Measurements from ENCODE around the gene S1PR3. TPM values are rescaled to one million over a fixed set of nuclear protein-coding genes. Genes with fewer than 3 reads are reported as not detected.

S1PR3 gene
- total RNA-seq, 2 donors from 2014 or later, result 0.05 to 1.7 TPM

- peaks cover 7% of the 10 kb centered on the region for H3K27me3 Mint-ChIP-seq
- no peaks in the 10 kb centered on the region for H3K4me1 Mint-ChIP-seq
- no peaks in the 10 kb centered on the region for H3K36me3 Mint-ChIP-seq (ENCODE audit: low read depth)
- H3K27ac Mint-ChIP-seq, result no peak overlapping the region
- no peak for ATAC-seq
- DNase-seq, result no peak
- H3K9me3 ChIP-seq (ENCODE audit: control insufficient read depth, low read length, poor library complexity, severe bottlenecking), result no peaks in the 10 kb centered on the region
- no peak overlapping the region for H3K4me3 Mint-ChIP-seq
These were observed 16.6 kb upstream of the S1PR3 start for GRCh38 chr9:88974641-88975040.

GRCh38 chr9:88975966-88976889 lies 15.0 kb upstream of the S1PR3 start:
- no peaks in the 10 kb centered on the region for H3K9me3 ChIP-seq (ENCODE audit: control insufficient read depth, low read length, poor library complexity, severe bottlenecking)
- H3K4me1 Mint-ChIP-seq, result no peaks in the 10 kb centered on the region
- H3K27ac Mint-ChIP-seq, result no peak overlapping the region
- no peaks in the 10 kb centered on the region for H3K36me3 Mint-ChIP-seq (ENCODE audit: low read depth)
- DNase-seq, result no peak
- H3K4me3 Mint-ChIP-seq, result no peak overlapping the region
- H3K27me3 Mint-ChIP-seq, result peaks cover 6% of the 10 kb centered on the region
- no peak for ATAC-seq

- H3K9me3 ChIP-seq (ENCODE audit: control insufficient read depth, low read length, poor library complexity, severe bottlenecking), result no peaks in the 10 kb centered on the region
- no peaks in the 10 kb centered on the region for H3K4me1 Mint-ChIP-seq
These were observed 14.4 kb upstream of the S1PR3 start for GRCh38 chr9:88976890-88977257.

GRCh38 chr9:88978034-88978433 lies 13.2 kb upstream of the S1PR3 start:
- Mint-ChIP-seq H3K36me3 (ENCODE audit: low read depth) (no peaks in the 10 kb centered on the region), H3K4me3 (no peak overlapping the region), H3K4me1 (no peaks in the 10 kb centered on the region), H3K27me3 (peaks cover 6% of the 10 kb centered on the region), H3K27ac (no peak overlapping the region)
- H3K9me3 ChIP-seq (ENCODE audit: control insufficient read depth, low read length, poor library complexity, severe bottlenecking), result no peaks in the 10 kb centered on the region
- ATAC-seq, result no peak
- no peak for DNase-seq

More at GRCh38 chr9:88976890-88977257, 14.4 kb upstream of the S1PR3 start:
- ATAC-seq (no peak), DNase-seq (no peak)
- H3K36me3 Mint-ChIP-seq (ENCODE audit: low read depth), result no peaks in the 10 kb centered on the region
- H3K27me3 Mint-ChIP-seq, result peaks cover 6% of the 10 kb centered on the region
- no peak overlapping the region for H3K27ac Mint-ChIP-seq
- no peak overlapping the region for H3K4me3 Mint-ChIP-seq

GRCh38 chr9:88979021-88979420 lies 12.2 kb upstream of the S1PR3 start:
- Mint-ChIP-seq H3K36me3 (ENCODE audit: low read depth) (no peaks in the 10 kb centered on the region), H3K27ac (no peak overlapping the region)
- no peak for ATAC-seq

GRCh38 chr9:88979791-88980190 lies 11.5 kb upstream of the S1PR3 start:
- DNase-seq (no peak), ATAC-seq (no peak)
- Mint-ChIP-seq H3K4me3 (peak overlapping the region; percentile 49), H3K27ac (no peak overlapping the region), H3K27me3 (peaks cover 9% of the 10 kb centered on the region), H3K4me1 (no peaks in the 10 kb centered on the region), H3K36me3 (ENCODE audit: low read depth) (no peaks in the 10 kb centered on the region)
- no peaks in the 10 kb centered on the region for H3K9me3 ChIP-seq (ENCODE audit: control insufficient read depth, low read length, poor library complexity, severe bottlenecking)

More at GRCh38 chr9:88979021-88979420, 12.2 kb upstream of the S1PR3 start:
- DNase-seq, result no peak
- Mint-ChIP-seq H3K4me3 (no peak overlapping the region), H3K27me3 (peaks cover 6% of the 10 kb centered on the region), H3K4me1 (no peaks in the 10 kb centered on the region)
- no peaks in the 10 kb centered on the region for H3K9me3 ChIP-seq (ENCODE audit: control insufficient read depth, low read length, poor library complexity, severe bottlenecking)

- H3K9me3 ChIP-seq (ENCODE audit: control insufficient read depth, low read length, poor library complexity, severe bottlenecking), result no peaks in the 10 kb centered on the region
- DNase-seq (no peak), ATAC-seq (no peak)
- no peaks in the 10 kb centered on the region for H3K4me1 Mint-ChIP-seq
- H3K4me3 Mint-ChIP-seq, result no peak overlapping the region
- no peaks in the 10 kb centered on the region for H3K36me3 Mint-ChIP-seq (ENCODE audit: low read depth)
- H3K27me3 Mint-ChIP-seq, result peaks cover 18% of the 10 kb centered on the region
- H3K27ac Mint-ChIP-seq, result no peak overlapping the region
These were observed 10.5 kb upstream of the S1PR3 start for GRCh38 chr9:88980740-88981203.

- Mint-ChIP-seq H3K36me3 (ENCODE audit: low read depth) (peaks cover 2% of the 10 kb centered on the region), H3K4me3 (no peak overlapping the region)
These were observed 7.3 kb upstream of the S1PR3 start for GRCh38 chr9:88983865-88984542.

GRCh38 chr9:88984543-88984883 lies 6.8 kb upstream of the S1PR3 start:
- Mint-ChIP-seq H3K27me3 (peaks cover 44% of the 10 kb centered on the region), H3K4me3 (no peak overlapping the region), H3K27ac (no peak overlapping the region), H3K4me1 (peaks cover 5% of the 10 kb centered on the region), H3K36me3 (ENCODE audit: low read depth) (peaks cover 2% of the 10 kb centered on the region)
- no peak for DNase-seq
- no peaks in the 10 kb centered on the region for H3K9me3 ChIP-seq (ENCODE audit: control insufficient read depth, low read length, poor library complexity, severe bottlenecking)
- ATAC-seq, result no peak

More at GRCh38 chr9:88983865-88984542, 7.3 kb upstream of the S1PR3 start:
- ATAC-seq, result no peak
- DNase-seq, result no peak
- H3K27ac Mint-ChIP-seq, result no peak overlapping the region
- H3K27me3 Mint-ChIP-seq, result peaks cover 39% of the 10 kb centered on the region
- H3K9me3 ChIP-seq (ENCODE audit: control insufficient read depth, low read length, poor library complexity, severe bottlenecking), result no peaks in the 10 kb centered on the region
- peaks cover 1% of the 10 kb centered on the region for H3K4me1 Mint-ChIP-seq

- no peak for DNase-seq
- Mint-ChIP-seq H3K27ac (no peak overlapping the region), H3K36me3 (ENCODE audit: low read depth) (peaks cover 2% of the 10 kb centered on the region), H3K4me1 (peaks cover 8% of the 10 kb centered on the region), H3K27me3 (peaks cover 55% of the 10 kb centered on the region), H3K4me3 (no peak overlapping the region)
- no peak for ATAC-seq
- no peaks in the 10 kb centered on the region for H3K9me3 ChIP-seq (ENCODE audit: control insufficient read depth, low read length, poor library complexity, severe bottlenecking)
These were observed 5.7 kb upstream of the S1PR3 start for GRCh38 chr9:88985616-88986015.

- Mint-ChIP-seq H3K4me3 (no peak overlapping the region), H3K27ac (no peak overlapping the region), H3K36me3 (ENCODE audit: low read depth) (peaks cover 2% of the 10 kb centered on the region), H3K27me3 (peaks cover 59% of the 10 kb centered on the region), H3K4me1 (peaks cover 8% of the 10 kb centered on the region)
- DNase-seq (no peak), ATAC-seq (no peak)
- no peaks in the 10 kb centered on the region for H3K9me3 ChIP-seq (ENCODE audit: control insufficient read depth, low read length, poor library complexity, severe bottlenecking)
These were observed 4.5 kb upstream of the S1PR3 start for GRCh38 chr9:88986776-88987175.

GRCh38 chr9:88987661-88988060 lies 3.6 kb upstream of the S1PR3 start:
- Mint-ChIP-seq H3K4me3 (no peak overlapping the region), H3K27ac (no peak overlapping the region), H3K36me3 (ENCODE audit: low read depth) (peaks cover 2% of the 10 kb centered on the region), H3K4me1 (peaks cover 8% of the 10 kb centered on the region), H3K27me3 (peaks cover 68% of the 10 kb centered on the region)
- no peak for ATAC-seq
- no peaks in the 10 kb centered on the region for H3K9me3 ChIP-seq (ENCODE audit: control insufficient read depth, low read length, poor library complexity, severe bottlenecking)
- DNase-seq, result no peak

GRCh38 chr9:88988796-88989641 lies 2.2 kb upstream of the S1PR3 start:
- H3K27me3 Mint-ChIP-seq, result peaks cover 81% of the 10 kb centered on the region
- peak; percentile 56 for ATAC-seq
- no peak overlapping the region for H3K4me3 Mint-ChIP-seq
- no peaks in the 10 kb centered on the region for H3K9me3 ChIP-seq (ENCODE audit: control insufficient read depth, low read length, poor library complexity, severe bottlenecking)
- H3K27ac Mint-ChIP-seq, result no peak overlapping the region
- no peak for DNase-seq
- H3K36me3 Mint-ChIP-seq (ENCODE audit: low read depth), result peaks cover 2% of the 10 kb centered on the region
- peaks cover 8% of the 10 kb centered on the region for H3K4me1 Mint-ChIP-seq
